Measurements from ENCODE around the gene HGFAC.

- TF ChIP-seq, protein P1, sequence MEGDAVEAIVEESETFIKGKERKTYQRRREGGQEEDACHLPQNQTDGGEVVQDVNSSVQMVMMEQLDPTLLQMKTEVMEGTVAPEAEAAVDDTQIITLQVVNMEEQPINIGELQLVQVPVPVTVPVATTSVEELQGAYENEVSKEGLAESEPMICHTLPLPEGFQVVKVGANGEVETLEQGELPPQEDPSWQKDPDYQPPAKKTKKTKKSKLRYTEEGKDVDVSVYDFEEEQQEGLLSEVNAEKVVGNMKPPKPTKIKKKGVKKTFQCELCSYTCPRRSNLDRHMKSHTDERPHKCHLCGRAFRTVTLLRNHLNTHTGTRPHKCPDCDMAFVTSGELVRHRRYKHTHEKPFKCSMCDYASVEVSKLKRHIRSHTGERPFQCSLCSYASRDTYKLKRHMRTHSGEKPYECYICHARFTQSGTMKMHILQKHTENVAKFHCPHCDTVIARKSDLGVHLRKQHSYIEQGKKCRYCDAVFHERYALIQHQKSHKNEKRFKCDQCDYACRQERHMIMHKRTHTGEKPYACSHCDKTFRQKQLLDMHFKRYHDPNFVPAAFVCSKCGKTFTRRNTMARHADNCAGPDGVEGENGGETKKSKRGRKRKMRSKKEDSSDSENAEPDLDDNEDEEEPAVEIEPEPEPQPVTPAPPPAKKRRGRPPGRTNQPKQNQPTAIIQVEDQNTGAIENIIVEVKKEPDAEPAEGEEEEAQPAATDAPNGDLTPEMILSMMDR (IDR thresholded peaks at IDR 0.05), result no peak
- no peak for TF ChIP-seq POLR2A (IDR thresholded peaks at IDR 0.05)
Measured at GRCh38 chr4:3410401-3411135, 31.2 kb upstream of the HGFAC start.

Measured in sigmoid colon (tissue), 3 donors.